Vagina (tissue), 2 donors: ENCODE results near the gene FXYD6.

Source experiments
- POLR2A ChIP-seq, 2 donors: fragments of 450-650 bp; IDR thresholded peaks; one replicate each; pipeline ENCODE4 v1.6.1; 2017; ENCODE audit warnings: antibody characterized with exemption in 2 of 2, mild to moderate bottlenecking in 2 of 2, moderate library complexity in 2 of 2
- POLR2AphosphoS5 ChIP-seq, 2 donors: sonication (generic); formaldehyde crosslinking; IDR thresholded peaks; one replicate each; pipeline ENCODE4 v1.9.0; 2017; ENCODE audit warnings: antibody characterized with exemption in 2 of 2, mild to moderate bottlenecking in 2 of 2, low read depth in 1 of 2; ENCODE audit not compliant: insufficient read depth in 1 of 2
- TF ChIP-seq, protein P1 (sequence below), 3 experiments: fragments of 450-650 bp in 2 of 3; fragments of 200-600 bp in 1 of 3; sonication (generic) in 1 of 3; IDR thresholded peaks; one replicate each; pipeline ENCODE4 v1.5.1; 2017 to 2019; ENCODE audit warnings: antibody characterized with exemption in 3 of 3, mild to moderate bottlenecking in 2 of 3, moderate library complexity in 2 of 3

DNA sequence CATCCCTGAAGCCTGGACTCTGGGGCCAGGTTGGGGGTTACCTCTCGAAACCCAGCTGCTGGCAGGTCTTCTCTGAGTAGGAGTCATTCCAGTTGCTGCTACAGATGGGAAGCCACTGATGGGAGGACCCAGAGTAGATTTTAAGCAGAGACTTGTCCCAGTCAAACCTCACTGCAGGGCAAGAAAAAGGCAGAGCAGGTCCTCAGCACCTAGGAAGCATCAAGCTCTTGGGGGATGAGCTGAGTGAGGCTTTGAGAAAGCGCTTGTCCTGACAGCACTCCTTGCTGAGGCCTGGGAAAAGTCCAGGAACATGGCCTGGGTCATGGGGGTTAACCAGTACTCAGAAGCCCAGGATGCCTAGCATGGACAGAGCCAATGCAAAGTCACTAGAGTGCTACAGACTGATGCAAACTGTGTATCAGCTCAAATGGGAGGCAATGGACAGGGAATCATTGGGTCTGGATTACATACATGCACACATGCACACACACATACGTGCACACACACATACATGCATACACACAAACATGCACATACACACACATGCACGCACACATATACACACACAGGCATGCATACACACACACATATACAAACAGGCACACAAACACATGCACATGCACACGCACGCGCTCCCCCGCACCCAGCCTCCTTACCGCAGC, 37.4 kb upstream of the FXYD6 start:
- TF ChIP-seq, protein P1, sequence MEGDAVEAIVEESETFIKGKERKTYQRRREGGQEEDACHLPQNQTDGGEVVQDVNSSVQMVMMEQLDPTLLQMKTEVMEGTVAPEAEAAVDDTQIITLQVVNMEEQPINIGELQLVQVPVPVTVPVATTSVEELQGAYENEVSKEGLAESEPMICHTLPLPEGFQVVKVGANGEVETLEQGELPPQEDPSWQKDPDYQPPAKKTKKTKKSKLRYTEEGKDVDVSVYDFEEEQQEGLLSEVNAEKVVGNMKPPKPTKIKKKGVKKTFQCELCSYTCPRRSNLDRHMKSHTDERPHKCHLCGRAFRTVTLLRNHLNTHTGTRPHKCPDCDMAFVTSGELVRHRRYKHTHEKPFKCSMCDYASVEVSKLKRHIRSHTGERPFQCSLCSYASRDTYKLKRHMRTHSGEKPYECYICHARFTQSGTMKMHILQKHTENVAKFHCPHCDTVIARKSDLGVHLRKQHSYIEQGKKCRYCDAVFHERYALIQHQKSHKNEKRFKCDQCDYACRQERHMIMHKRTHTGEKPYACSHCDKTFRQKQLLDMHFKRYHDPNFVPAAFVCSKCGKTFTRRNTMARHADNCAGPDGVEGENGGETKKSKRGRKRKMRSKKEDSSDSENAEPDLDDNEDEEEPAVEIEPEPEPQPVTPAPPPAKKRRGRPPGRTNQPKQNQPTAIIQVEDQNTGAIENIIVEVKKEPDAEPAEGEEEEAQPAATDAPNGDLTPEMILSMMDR (IDR thresholded peaks at IDR 0.05), result no peak
- TF ChIP-seq POLR2A (IDR thresholded peaks at IDR 0.05) (no peak), POLR2AphosphoS5 (IDR thresholded peaks at IDR 0.05; ENCODE audit: insufficient read depth in 1 of 2, low read depth in 1 of 2) (no peak)
